K562 (cell line): ENCODE measurements around the gene FRMD4A.

Experiments
- CREB1 ChIP-seq, 2 experiments: sonication (generic) in 1 of 2; formaldehyde crosslinking in 1 of 2; IDR thresholded peaks; 2 replicates each; pipeline versions ENCODE4 v1.6.1 to v1.8.0; 2012 to 2022; ENCODE audit warnings: inconsistent platforms in 1 of 2, mild to moderate bottlenecking in 1 of 2, missing genetic modification reagents in 1 of 2, moderate library complexity in 1 of 2
- HMG20B ChIP-seq: fragments of 250-450 bp; sonication (Bioruptor Pico); IDR thresholded peaks from 2 replicates; pipeline ENCODE4 v1.5.0; 2021; ENCODE audit warnings: mild to moderate bottlenecking
- POLR2A ChIP-seq: fragments of 450-650 bp; conservative IDR thresholded peaks from 2 replicates; pipeline ENCODE4 v1.6.1; 2016
- SMARCB1 ChIP-seq: IDR thresholded peaks from 2 replicates; pipeline ENCODE4 v1.6.1; 2011; ENCODE audit warnings: improper control_type of control experiment, low read depth; ENCODE audit not compliant: insufficient read length
- USF1 ChIP-seq: sonication (generic); formaldehyde crosslinking; IDR thresholded peaks from 2 replicates; pipeline ENCODE4 v1.9.0; 2022; ENCODE audit warnings: mild to moderate bottlenecking, missing genetic modification reagents
- ZNF174 ChIP-seq: fragments of 250-450 bp; sonication (Bioruptor Pico); IDR thresholded peaks from 2 replicates; pipeline ENCODE4 v1.4.0; 2020; ENCODE audit warnings: mild to moderate bottlenecking
- ZNF707 ChIP-seq: fragments of 250-450 bp; sonication (Bioruptor Pico); conservative IDR thresholded peaks from 2 replicates; pipeline ENCODE4 v1.8.0; 2022; ENCODE audit warnings: inconsistent platforms, mild to moderate bottlenecking, moderate library complexity
- TF ChIP-seq, protein P1 (sequence below), 3 experiments: IDR thresholded peaks in 2 of 3; conservative IDR thresholded peaks in 1 of 3; 2 replicates each; pipeline ENCODE4 v1.5.1; 2011 to 2012; ENCODE audit warnings: low read length in 3 of 3, mild to moderate bottlenecking in 3 of 3, control low read depth in 2 of 3, improper control_type of control experiment in 1 of 3, inconsistent platforms in 1 of 3, low read depth in 1 of 3, mixed read lengths in 1 of 3, moderate library complexity in 1 of 3; ENCODE audit not compliant: insufficient read depth in 2 of 3
- TF ChIP-seq, protein P2 (sequence below): fragments of 150-350 bp; IDR thresholded peaks from 2 replicates; pipeline ENCODE4 v1.6.1; 2014; ENCODE audit warnings: low read depth, mild to moderate bottlenecking, low read length, borderline replicate concordance
- TF ChIP-seq, protein P3 (sequence below): sonication (generic); formaldehyde crosslinking; IDR thresholded peaks from 2 replicates; pipeline ENCODE4 v1.8.1; 2023; ENCODE audit warnings: mild to moderate bottlenecking, missing genetic modification reagents
- TF ChIP-seq, protein P4 (sequence below): fragments of 450-650 bp; formaldehyde crosslinking; IDR thresholded peaks from 2 replicates; pipeline ENCODE4 v1.4.0; 2022; ENCODE audit warnings: missing genetic modification characterization

DNA sequence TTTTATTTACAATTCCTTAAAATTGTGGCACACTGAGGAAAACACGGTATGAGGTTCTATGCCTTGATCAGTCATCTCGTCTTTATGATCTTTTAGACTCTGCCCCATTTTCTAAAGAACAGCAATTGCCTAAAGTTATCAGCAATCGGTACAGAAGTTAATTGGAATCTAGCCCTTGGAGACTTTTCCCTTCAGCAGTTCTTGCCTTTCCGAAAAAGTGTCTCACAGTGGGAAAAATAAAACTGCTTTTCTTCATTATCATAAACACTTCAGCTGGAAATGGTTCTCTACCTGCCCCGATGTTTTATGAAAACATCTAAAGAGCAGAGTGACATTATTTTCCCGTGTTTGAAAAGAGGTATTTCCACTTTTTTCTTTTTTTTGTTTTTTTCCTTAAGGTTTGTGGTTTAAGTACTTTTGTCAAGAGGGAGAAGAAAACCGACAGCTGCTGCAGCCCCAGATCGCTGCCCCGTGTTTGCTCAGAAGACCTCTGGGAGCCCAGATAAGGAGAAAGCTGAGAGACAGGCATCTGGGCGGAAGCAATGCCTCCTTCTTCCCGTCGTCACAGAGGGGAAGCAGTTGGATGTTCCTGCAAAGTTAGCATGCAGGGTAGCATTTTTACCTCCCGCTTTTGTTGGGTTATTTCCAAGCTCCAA, 149.7 kb downstream of the FRMD4A start:
- TF ChIP-seq, protein P1, sequence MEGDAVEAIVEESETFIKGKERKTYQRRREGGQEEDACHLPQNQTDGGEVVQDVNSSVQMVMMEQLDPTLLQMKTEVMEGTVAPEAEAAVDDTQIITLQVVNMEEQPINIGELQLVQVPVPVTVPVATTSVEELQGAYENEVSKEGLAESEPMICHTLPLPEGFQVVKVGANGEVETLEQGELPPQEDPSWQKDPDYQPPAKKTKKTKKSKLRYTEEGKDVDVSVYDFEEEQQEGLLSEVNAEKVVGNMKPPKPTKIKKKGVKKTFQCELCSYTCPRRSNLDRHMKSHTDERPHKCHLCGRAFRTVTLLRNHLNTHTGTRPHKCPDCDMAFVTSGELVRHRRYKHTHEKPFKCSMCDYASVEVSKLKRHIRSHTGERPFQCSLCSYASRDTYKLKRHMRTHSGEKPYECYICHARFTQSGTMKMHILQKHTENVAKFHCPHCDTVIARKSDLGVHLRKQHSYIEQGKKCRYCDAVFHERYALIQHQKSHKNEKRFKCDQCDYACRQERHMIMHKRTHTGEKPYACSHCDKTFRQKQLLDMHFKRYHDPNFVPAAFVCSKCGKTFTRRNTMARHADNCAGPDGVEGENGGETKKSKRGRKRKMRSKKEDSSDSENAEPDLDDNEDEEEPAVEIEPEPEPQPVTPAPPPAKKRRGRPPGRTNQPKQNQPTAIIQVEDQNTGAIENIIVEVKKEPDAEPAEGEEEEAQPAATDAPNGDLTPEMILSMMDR (IDR thresholded peaks at IDR 0.05 in 2 of 3, conservative IDR thresholded peaks at IDR 0.05 in 1 of 3; ENCODE audit: insufficient read depth in 2 of 3, low read depth in 1 of 3, low read length in 3 of 3) = no peak
- TF ChIP-seq CREB1 (IDR thresholded peaks at IDR 0.05) = peak; percentile 51
- TF ChIP-seq CREB1 (CRISPR knock-in tag; IDR thresholded peaks at IDR 0.05) = no peak
- TF ChIP-seq ZNF174 (CRISPR knock-in tag) = no peak
- no peak for TF ChIP-seq ZNF707
- TF ChIP-seq, protein P2, sequence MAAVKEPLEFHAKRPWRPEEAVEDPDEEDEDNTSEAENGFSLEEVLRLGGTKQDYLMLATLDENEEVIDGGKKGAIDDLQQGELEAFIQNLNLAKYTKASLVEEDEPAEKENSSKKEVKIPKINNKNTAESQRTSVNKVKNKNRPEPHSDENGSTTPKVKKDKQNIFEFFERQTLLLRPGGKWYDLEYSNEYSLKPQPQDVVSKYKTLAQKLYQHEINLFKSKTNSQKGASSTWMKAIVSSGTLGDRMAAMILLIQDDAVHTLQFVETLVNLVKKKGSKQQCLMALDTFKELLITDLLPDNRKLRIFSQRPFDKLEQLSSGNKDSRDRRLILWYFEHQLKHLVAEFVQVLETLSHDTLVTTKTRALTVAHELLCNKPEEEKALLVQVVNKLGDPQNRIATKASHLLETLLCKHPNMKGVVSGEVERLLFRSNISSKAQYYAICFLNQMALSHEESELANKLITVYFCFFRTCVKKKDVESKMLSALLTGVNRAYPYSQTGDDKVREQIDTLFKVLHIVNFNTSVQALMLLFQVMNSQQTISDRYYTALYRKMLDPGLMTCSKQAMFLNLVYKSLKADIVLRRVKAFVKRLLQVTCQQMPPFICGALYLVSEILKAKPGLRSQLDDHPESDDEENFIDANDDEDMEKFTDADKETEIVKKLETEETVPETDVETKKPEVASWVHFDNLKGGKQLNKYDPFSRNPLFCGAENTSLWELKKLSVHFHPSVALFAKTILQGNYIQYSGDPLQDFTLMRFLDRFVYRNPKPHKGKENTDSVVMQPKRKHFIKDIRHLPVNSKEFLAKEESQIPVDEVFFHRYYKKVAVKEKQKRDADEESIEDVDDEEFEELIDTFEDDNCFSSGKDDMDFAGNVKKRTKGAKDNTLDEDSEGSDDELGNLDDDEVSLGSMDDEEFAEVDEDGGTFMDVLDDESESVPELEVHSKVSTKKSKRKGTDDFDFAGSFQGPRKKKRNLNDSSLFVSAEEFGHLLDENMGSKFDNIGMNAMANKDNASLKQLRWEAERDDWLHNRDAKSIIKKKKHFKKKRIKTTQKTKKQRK = no peak
- no peak for TF ChIP-seq SMARCB1
- TF ChIP-seq POLR2A = no peak
- TF ChIP-seq, protein P3, sequence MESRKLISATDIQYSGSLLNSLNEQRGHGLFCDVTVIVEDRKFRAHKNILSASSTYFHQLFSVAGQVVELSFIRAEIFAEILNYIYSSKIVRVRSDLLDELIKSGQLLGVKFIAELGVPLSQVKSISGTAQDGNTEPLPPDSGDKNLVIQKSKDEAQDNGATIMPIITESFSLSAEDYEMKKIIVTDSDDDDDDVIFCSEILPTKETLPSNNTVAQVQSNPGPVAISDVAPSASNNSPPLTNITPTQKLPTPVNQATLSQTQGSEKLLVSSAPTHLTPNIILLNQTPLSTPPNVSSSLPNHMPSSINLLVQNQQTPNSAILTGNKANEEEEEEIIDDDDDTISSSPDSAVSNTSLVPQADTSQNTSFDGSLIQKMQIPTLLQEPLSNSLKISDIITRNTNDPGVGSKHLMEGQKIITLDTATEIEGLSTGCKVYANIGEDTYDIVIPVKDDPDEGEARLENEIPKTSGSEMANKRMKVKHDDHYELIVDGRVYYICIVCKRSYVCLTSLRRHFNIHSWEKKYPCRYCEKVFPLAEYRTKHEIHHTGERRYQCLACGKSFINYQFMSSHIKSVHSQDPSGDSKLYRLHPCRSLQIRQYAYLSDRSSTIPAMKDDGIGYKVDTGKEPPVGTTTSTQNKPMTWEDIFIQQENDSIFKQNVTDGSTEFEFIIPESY (CRISPR knock-in tag) = no peak
- TF ChIP-seq, protein P4, sequence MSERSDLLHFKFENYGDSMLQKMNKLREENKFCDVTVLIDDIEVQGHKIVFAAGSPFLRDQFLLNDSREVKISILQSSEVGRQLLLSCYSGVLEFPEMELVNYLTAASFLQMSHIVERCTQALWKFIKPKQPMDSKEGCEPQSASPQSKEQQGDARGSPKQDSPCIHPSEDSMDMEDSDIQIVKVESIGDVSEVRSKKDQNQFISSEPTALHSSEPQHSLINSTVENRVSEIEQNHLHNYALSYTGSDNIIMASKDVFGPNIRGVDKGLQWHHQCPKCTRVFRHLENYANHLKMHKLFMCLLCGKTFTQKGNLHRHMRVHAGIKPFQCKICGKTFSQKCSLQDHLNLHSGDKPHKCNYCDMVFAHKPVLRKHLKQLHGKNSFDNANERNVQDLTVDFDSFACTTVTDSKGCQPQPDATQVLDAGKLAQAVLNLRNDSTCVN (CRISPR knock-in tag) = no peak
- TF ChIP-seq HMG20B (CRISPR knock-in tag) = no peak
- TF ChIP-seq USF1 (CRISPR knock-in tag) = no peak
